K562 (cell line): Measurements from ENCODE around the gene TFB2M. TPM values are rescaled to one million over a fixed set of nuclear protein-coding genes. Genes with fewer than 3 reads are reported as not detected.

Experiments
- ARID3A ChIP-seq: IDR thresholded peaks from 2 replicates; pipeline ENCODE4 v1.6.1; 2012; ENCODE audit warnings: low read depth, low read length, improper control_type of control experiment, borderline replicate concordance
- BRCA1 ChIP-seq, 2 experiments: fragments of 450-650 bp in 1 of 2; sonication (generic) in 1 of 2; formaldehyde crosslinking in 1 of 2; IDR thresholded peaks; 2 replicates each; pipeline versions ENCODE4 v1.5.0 to v1.6.1; 2017 to 2020; ENCODE audit warnings: mild to moderate bottlenecking in 1 of 2, missing genetic modification reagents in 1 of 2
- CEBPZ ChIP-seq: fragments of 150-350 bp; IDR thresholded peaks from 2 replicates; pipeline ENCODE4 v1.6.1; 2014; ENCODE audit warnings: low read depth, mild to moderate bottlenecking, low read length, borderline replicate concordance
- CSDE1 ChIP-seq, 2 experiments: fragments of 450-650 bp; IDR thresholded peaks; 2 replicates each; pipeline ENCODE4 v1.6.1; 2016; ENCODE audit warnings: mild to moderate bottlenecking in 1 of 2
- HDAC6 ChIP-seq: IDR thresholded peaks from 2 replicates; pipeline ENCODE4 v1.6.1; 2012; ENCODE audit warnings: low read depth, mild to moderate bottlenecking, control low read depth, inconsistent platforms, low read length, moderate library complexity
- HEY1 ChIP-seq: fragments of 250-450 bp; sonication (Bioruptor Pico); IDR thresholded peaks from 2 replicates; pipeline ENCODE4 v1.5.0; 2020; ENCODE audit warnings: mild to moderate bottlenecking, moderate library complexity, borderline replicate concordance
- KLF13 ChIP-seq: fragments of 450-650 bp; IDR thresholded peaks from 2 replicates; pipeline ENCODE4 v1.6.1; 2016; ENCODE audit warnings: missing genetic modification characterization, low read depth, mild to moderate bottlenecking, missing compliant biosample characterization, moderate library complexity, borderline replicate concordance
- MLX ChIP-seq, 2 experiments: fragments of 450-650 bp in 1 of 2; sonication (generic) in 1 of 2; formaldehyde crosslinking; conservative IDR thresholded peaks; 2 replicates each; pipeline versions ENCODE4 v1.4.0 to v1.8.1; 2020 to 2022; ENCODE audit warnings: mild to moderate bottlenecking in 1 of 2, missing genetic modification reagents in 1 of 2
- NCOA4 ChIP-seq: fragments of 450-650 bp; IDR thresholded peaks from 2 replicates; pipeline ENCODE4 v1.6.1; 2018; ENCODE audit warnings: mild to moderate bottlenecking; ENCODE audit not compliant: partially characterized antibody
- NFIX ChIP-seq: fragments of 250-450 bp; sonication (Bioruptor Pico); IDR thresholded peaks from 2 replicates; pipeline ENCODE4 v1.4.0; 2020; ENCODE audit warnings: low read depth, mild to moderate bottlenecking, moderate library complexity
- SMARCA4 ChIP-seq: fragments of 450-650 bp; IDR thresholded peaks from 2 replicates; pipeline ENCODE4 v1.6.1; 2016
- THAP7 ChIP-seq: fragments of 250-450 bp; sonication (Bioruptor Pico); IDR thresholded peaks from 2 replicates; pipeline ENCODE4 v1.5.0; 2021
- THRA ChIP-seq: fragments of 450-650 bp; IDR thresholded peaks from 2 replicates; pipeline ENCODE4 v1.6.1; 2017; ENCODE audit warnings: mild to moderate bottlenecking, moderate library complexity
- XRCC4 ChIP-seq: IDR thresholded peaks from one replicate; pipeline ENCODE4 v1.6.1; 2011; ENCODE audit not compliant: insufficient read depth, insufficient read length; ENCODE audit errors: extremely low read depth
- ZNF263 ChIP-seq: sonication (generic); formaldehyde crosslinking; IDR thresholded peaks from 2 replicates; pipeline ENCODE4 v1.8.0; 2022; ENCODE audit warnings: mild to moderate bottlenecking, missing genetic modification reagents, borderline replicate concordance
- ZNF347 ChIP-seq: fragments of 450-650 bp; formaldehyde crosslinking; IDR thresholded peaks from 2 replicates; pipeline ENCODE4 v1.4.0; 2020; ENCODE audit warnings: low read depth, mild to moderate bottlenecking, moderate library complexity
- ZNF551 ChIP-seq: fragments of 250-450 bp; sonication (Bioruptor Pico); IDR thresholded peaks from 2 replicates; pipeline ENCODE4 v1.5.0; 2021; ENCODE audit warnings: mild to moderate bottlenecking, moderate library complexity
- ZNF584 ChIP-seq: fragments of 200-800 bp; sonication (Bioruptor generic); IDR thresholded peaks from 2 replicates; pipeline ENCODE4 v1.6.1; 2016; ENCODE audit warnings: low read depth, mild to moderate bottlenecking, missing genetic modification characterization, missing compliant biosample characterization
- ZNF589 ChIP-seq: fragments of 200-800 bp; sonication (Bioruptor generic); IDR thresholded peaks from 2 replicates; pipeline ENCODE4 v1.6.1; 2016; ENCODE audit warnings: low read depth, missing genetic modification characterization, missing compliant biosample characterization
- polyA plus RNA-seq, 8 experiments: library from polyadenylated mRNA; depleted of rRNA in 4 of 8; stranded (reverse) in 5 of 8; unstranded in 3 of 8; fragments of >200 nt; fragmentation: Nextera tagmentation in 2 of 8; fragmentation: Illumina TruSeq in 1 of 8; extraction: Ambion mirVana in 2 of 8; extraction: Trizol in 1 of 8; gene quantifications; 2 replicates each; pipeline versions ENCODE4 v1.2.1 to v1.2.3, GENCODE V29; 2011 to 2014; ENCODE audit warnings: inconsistent platforms in 1 of 8, missing spikeins in 1 of 8
- total RNA-seq, 7 experiments: library from RNA; depleted of rRNA in 6 of 7; stranded (reverse); fragments of >200 nt in 6 of 7; fragmentation: Illumina TruSeq in 2 of 7; extraction: Trizol in 2 of 7; gene quantifications; 2 replicates each; pipeline versions ENCODE4 v1.2.1 to v1.2.3, GENCODE V29; 2011 to 2021; ENCODE audit warnings: low replicate concordance in 1 of 7

TFB2M gene
- total and polyA plus RNA-seq, 9 of the 15 experiments (the other 6 are each of a cell fraction or from before 2014, with no cell fraction given), result 55.1 to 162 (median 70.6) TPM

- no peak for TF ChIP-seq HEY1 (CRISPR knock-in tag)
- TF ChIP-seq ZNF584 (CRISPR knock-in tag), result no peak
- TF ChIP-seq XRCC4, result no peak
- TF ChIP-seq THRA, result 0 out of 2 replicates have a peak, but pooled peaks have one; percentile 15
- no peak for TF ChIP-seq NFIX (CRISPR knock-in tag)
- no peak for TF ChIP-seq HDAC6
- 0 out of 2 replicates have a peak, but pooled peaks have one; percentile 8 for TF ChIP-seq ZNF347 (CRISPR knock-in tag)
- no peak for TF ChIP-seq ZNF263
- TF ChIP-seq CSDE1 (IDR thresholded peaks at IDR 0.05), result peak in 1 of 2 experiments; percentile 40; a peak in 1 of 4 replicates
- TF ChIP-seq NCOA4, result peak; percentile 10
- TF ChIP-seq ARID3A, result no peak
- TF ChIP-seq BRCA1 (IDR thresholded peaks at IDR 0.05), result no peak
- no peak for TF ChIP-seq BRCA1 (CRISPR knock-in tag; IDR thresholded peaks at IDR 0.05)
- no peak for TF ChIP-seq MLX (CRISPR knock-in tag; conservative IDR thresholded peaks at IDR 0.05)
- TF ChIP-seq ZNF551, result 0 out of 2 replicates have a peak, but pooled peaks have one; percentile 49
- TF ChIP-seq CEBPZ, result no peak
- peak; percentile 11; the same call in 1 of the 2 replicates for TF ChIP-seq ZNF589 (CRISPR knock-in tag)
- no peak for TF ChIP-seq THAP7 (CRISPR knock-in tag)
- TF ChIP-seq SMARCA4, result no peak
- no peak for TF ChIP-seq KLF13 (tag)
These were observed 11.1 kb upstream of the TFB2M start (continued) for GRCh38 chr1:246577082-246577719.
